PC-9 (cell line): ENCODE measurements around the gene DAPK1.

Experiments used
- CTCF ChIP-seq: fragments of 200-600 bp; sonication (generic); conservative IDR thresholded peaks from 2 replicates; pipeline ENCODE4 v1.6.1; 2017; ENCODE audit warnings: mixed run types, antibody characterized with exemption, mild to moderate bottlenecking, moderate library complexity
- EZH2 ChIP-seq: fragments of 200-600 bp; sonication (generic); IDR thresholded peaks from 2 replicates; pipeline ENCODE4 v1.8.0; 2017; ENCODE audit warnings: antibody characterized with exemption, low read depth

DNA sequence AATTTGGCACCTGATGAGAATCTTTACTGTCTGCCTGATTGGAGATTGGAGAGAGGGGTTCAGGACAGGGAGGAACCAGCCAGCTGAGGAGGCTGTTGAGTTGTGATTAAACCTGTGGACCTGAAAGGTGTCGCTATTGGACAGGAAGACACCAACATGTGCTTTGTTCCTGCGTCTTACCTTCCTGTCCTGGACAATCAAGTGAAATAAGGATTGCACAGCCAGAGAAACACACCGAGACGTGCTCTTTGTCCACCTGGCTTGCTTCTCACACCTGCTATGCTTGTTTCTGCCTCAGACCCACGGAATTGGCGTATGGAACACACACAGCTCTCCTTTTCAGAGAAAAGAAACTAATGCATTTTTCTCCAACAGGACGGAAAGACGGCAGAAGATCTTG, 170.6 kb downstream of the DAPK1 start:
- TF ChIP-seq CTCF (no peak), EZH2 (no peak)
